Left cardiac atrium (tissue), 4 donors: ENCODE results near the gene RHOB. TPM values are rescaled to one million over a fixed set of nuclear protein-coding genes. Genes with fewer than 3 reads are reported as not detected.

ENCODE experiments used
- ATAC-seq, 2 donors: fragments of 200-7000 bp; cut with Tn5 transposase; one replicate each; pipeline ENCODE4 v1.9.1; 2020; ENCODE audit warnings: mild to moderate bottlenecking in 2 of 2, moderate library complexity in 2 of 2
- DNase-seq: peaks from one replicate; pipeline ENCODE4 v3.0.0-alpha.2; 2020
- intact Hi-C, 2 donors: fragments of 100-400 bp; cut with DNase I; formaldehyde crosslinking; loops; one replicate each; pipeline versions ENCODE4 v1.14.1 to v1.15.1; 2022 to 2023
- total RNA-seq, 2 donors: library from RNA; stranded (reverse); fragmentation: NEBNext Ultra II Directional; extraction: Animal tissue kit (Norgen Biotek cat#: 25700); gene quantifications; one replicate each; pipeline ENCODE4 v1.2.1, GENCODE V29; 2021
- donor health status: DM: no; HTN: yes; CAD: no.
- donor health status: DM: no; HTN: yes; CAD: no; lungs with severe emphysema.
- donor health status: DM: yes; HTN: yes; CAD: no.
- donor health status: Dilated cardiomyopathy.

RHOB gene
- total RNA-seq, 2 donors from 2014 or later, result 224 to 279 TPM

- peak in 1 of 2 donors; percentile 15 for ATAC-seq
- intact Hi-C loops, result loop anchor here in 1 of 2 donors (5.0 kb wide), 1 partner anchor 36 kb away; no protein-coding TSS in a partner anchor
These were observed 19.0 kb downstream of the RHOB start for GRCh38 chr2:20465716-20466394.

DNA sequence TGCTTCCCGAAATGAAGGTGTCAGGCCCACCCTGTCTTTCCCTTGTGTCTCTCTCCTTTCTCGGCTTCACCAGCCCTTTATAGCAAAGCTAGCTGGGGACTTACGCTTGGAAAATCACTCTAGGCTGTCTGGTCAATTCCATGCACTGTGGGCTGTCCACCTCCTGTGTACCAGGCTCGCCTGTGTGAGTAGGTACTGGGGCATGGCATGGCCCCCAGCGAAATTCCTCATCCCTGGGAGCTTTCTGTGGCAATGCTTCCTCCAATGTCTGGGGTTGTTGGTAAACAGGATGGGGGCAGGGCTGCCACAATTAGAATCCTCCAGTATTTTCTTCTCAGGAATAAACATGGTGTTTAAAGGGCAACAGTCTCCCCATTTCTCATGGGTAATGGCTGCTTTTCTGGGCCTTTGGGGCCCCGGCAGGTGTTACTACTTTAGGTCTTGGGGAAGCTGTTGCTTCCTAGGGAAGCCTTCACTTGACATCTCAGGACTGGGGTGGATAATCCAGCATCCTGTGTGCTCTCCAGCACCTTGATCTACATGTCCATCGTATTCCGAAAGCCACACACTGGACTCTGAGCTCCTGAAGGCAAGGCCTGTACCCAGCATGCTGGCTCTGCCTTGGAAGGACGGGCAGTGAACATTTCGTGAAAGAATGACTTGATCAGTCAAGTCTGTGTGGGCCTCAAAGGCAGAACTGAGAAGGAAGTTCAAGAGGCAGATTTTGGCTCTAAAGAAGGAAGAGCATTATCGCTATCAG is 21.1 kb downstream of the RHOB start:
- intact Hi-C loops, result loop anchor here in 1 of 2 donors (5.0 kb wide), 1 partner anchor 34 kb away; no protein-coding TSS in a partner anchor
- no peak for ATAC-seq
- DNase-seq, result no peak

More at GRCh38 chr2:20465716-20466394, 19.0 kb downstream of the RHOB start:
- DNase-seq, result no peak

DNA sequence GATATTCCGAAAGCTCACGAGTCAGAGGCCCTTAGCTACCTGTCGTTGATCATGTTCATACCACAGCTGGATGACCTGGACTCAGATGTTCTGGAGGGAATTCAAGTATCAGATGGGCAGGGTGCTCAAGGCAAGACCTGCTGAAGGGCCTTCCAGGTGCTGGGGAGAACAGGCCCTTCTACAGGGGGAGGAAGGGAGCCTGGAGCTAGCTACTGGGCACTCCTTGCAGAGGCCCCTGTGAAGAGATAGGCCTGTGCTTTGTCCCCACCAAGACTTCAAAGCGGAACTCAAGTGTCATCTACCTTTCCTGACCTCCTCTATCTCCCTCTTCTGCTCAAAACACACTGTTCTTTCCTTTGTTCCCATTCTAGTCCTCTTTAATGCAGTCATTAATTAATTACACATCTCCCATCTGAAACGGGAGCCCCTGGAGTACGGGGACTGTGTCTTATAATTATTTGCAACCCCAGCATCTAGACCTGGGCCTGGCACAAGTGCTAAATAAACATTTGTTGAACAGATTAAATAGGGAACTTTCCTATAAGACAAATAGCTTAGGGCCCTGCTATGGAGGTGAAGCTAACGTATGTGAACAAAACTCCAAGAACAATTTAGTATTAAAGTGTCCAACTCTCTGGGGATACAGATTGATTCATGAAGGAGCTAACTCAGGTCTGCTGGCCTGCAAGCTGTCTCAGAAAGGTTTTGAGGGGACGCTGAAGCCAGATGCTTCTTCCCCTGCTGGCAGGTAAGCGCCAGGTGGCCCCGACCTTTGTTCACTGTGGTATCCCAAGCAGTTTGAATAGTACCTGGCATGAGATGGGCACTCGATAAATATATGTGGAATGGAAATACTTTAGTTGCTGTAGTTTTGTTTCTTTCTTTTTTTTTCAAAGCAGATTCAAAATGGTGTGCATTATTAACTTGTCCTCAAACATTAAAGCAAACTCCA is 22.0 kb downstream of the RHOB start:
- intact Hi-C loops, result loop anchor here in 1 of 2 donors (5.0 kb wide), 1 partner anchor 33 kb away; no protein-coding TSS in a partner anchor
- DNase-seq, result no peak
- no peak for ATAC-seq

- ATAC-seq (no peak), DNase-seq (no peak)
- intact Hi-C loops, result loop anchor here in 1 of 2 donors (5.0 kb wide), 1 partner anchor 33 kb away; no protein-coding TSS in a partner anchor
These were observed 22.7 kb downstream of the RHOB start for GRCh38 chr2:20469595-20469994.

DNA sequence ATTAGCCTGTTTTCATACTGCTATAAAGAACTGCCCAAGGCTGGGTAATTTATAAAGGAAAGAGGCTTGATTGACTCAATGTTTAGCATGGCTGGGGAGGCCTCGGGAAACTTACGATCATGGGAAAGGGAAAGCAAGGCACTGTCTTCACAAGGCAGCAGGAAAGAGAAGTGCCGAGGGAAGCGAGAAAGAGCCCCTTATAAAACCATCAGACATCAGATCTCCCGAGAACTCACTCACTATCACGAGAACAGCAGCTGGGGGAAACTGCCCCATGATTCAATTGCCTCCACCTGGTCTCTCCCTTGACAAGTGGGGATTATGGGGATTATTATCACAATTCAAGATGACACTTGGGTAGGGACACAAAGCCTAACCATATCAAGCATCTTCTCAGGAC is 23.3 kb downstream of the RHOB start:
- intact Hi-C loops, result no loop called here
- no peak for ATAC-seq
- DNase-seq, result no peak

DNA sequence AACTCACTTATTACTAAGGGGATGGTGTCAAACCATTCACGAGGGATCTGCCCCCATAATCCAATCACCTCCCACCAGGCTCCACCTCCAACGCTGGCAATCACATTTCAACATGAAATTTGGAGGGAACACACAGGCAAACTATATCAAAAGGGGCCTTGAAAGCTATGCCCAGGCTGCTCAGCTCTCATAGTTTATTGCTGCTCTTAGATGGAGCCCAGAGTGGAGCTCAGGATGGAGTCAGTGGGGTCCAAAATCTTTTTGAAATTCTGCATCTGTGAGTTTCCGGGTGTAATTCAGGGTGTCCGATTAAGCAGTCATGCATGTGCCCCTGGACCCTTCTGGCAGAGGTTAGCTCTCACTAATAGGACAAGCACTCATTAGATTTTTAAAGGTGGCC is 24.3 kb downstream of the RHOB start:
- ATAC-seq, result no peak
- intact Hi-C loops, result no loop called here
- DNase-seq, result no peak

GRCh38 chr2:20471902-20472559 is 25.2 kb downstream of the RHOB start:
- intact Hi-C loops, result no loop called here
- ATAC-seq, result no peak
- no peak for DNase-seq

DNA sequence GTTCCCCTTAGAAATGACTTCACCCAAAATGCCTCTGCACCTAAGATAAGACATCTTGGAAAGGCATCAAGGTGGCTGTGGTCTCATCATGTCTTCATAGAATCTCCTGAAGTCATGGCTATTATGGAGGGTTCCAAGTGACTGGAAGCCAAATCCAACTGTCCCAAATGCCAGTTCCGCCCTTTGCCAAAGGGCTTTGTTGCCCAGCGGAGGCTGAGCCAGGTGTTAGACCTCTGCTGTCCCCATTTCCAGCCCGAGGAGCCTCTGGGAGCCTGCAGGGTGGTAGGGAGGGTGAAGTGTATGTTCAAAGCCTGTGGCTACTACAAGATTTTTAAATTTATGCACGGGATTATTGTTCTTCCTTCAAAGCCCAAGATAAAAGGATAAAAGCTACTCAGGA is 25.7 kb downstream of the RHOB start:
- ATAC-seq (no peak), DNase-seq (no peak)
- intact Hi-C loops, result no loop called here

- no peak for DNase-seq
- ATAC-seq, result peak; percentile 49 to 56
- intact Hi-C loops, result no loop called here
These were observed 26.3 kb downstream of the RHOB start for GRCh38 chr2:20473128-20473527.

DNA sequence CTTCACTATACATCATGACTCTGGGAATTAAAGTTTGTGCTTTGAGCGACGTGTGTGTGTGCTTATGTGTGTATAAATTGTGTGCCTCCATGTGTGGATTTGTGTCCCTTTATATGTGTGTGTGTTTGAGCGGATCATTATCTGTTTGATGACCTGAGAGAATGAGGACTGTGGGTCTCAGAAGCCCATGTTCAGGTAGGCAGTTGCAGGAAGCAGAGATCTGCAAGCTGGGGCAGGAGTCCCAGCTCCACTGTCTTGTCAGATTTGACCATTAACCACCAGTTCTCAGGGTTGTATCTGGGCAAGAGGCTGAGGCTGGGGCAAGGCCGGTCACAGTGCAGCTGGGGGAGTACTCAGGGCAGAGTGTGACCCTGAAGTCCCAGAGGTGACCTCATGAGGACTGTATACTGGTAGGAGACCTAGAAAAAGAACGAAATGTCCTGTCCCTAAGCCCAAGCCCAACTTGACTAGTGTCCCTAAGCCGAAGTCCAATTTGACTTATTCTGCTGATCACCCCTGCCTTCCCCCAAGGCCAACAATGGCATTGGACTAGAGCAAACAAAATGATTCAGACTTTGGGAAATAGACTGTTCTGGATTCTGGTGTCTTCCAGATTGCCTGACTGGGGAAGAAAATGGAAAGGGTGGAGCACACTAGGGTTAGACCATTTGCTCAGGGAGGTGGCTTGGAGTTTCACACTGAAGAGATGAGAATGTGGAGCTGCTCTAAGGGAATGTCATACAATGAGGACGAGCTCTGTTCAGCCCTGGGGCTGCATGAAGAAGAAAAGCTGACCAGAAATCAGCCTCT is 28.1 kb downstream of the RHOB start:
- intact Hi-C loops, result no loop called here
- ATAC-seq (peak; percentile 32 to 49), DNase-seq (no peak)

DNA sequence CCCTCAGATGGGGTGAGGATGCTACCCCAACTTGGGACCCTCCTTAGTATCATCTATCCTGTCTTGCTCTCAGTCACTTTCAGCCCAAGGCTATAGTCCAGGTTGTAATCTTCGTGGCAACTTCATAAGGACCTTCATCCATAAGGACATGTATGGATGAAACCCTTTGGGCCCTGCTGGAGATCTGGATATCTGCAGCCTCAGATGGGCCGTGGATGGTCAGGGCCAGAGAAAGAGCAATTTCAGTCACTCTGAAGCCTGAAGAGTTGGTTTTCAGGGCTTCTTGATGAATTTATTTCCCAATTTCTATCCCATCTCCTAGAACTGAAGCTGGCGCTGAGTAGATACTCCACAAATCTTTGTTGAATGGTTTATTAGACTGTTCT is 28.7 kb downstream of the RHOB start:
- DNase-seq (no peak), ATAC-seq (no peak)
- intact Hi-C loops, result no loop called here

- no peak for ATAC-seq
- no peak for DNase-seq
- intact Hi-C loops, result no loop called here
These were observed 29.6 kb downstream of the RHOB start for GRCh38 chr2:20476481-20476880.

- DNase-seq (no peak), ATAC-seq (peak; percentile 11 to 43)
These were observed 30.1 kb downstream of the RHOB start for GRCh38 chr2:20476950-20477349.

GRCh38 chr2:20478961-20479360 is 32.1 kb downstream of the RHOB start:
- DNase-seq (no peak), ATAC-seq (no peak)
- intact Hi-C loops, result no loop called here

More at GRCh38 chr2:20476950-20477349, 30.1 kb downstream of the RHOB start:
- intact Hi-C loops, result no loop called here

DNA sequence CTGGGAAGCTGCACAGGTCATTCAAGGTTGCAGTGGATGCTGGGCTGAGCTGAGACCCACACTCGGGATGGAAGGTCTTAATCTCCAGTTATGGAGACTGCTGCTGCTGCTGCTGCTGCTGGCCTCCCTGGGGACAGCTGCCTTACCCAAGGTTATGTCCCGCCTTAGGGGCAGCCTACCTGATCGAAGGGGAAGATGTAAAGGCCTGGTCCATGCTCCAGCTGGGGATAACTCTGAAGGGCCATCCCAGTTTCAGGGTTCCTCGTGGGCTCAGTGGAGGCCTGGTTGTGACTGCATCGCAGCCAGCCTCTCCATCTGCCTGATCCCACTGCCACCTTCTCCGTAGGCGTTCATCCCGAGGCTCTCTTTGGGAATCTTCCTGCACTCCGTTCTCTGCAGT is 33.0 kb downstream of the RHOB start:
- intact Hi-C loops, result no loop called here
- no peak for DNase-seq
- no peak for ATAC-seq

DNA sequence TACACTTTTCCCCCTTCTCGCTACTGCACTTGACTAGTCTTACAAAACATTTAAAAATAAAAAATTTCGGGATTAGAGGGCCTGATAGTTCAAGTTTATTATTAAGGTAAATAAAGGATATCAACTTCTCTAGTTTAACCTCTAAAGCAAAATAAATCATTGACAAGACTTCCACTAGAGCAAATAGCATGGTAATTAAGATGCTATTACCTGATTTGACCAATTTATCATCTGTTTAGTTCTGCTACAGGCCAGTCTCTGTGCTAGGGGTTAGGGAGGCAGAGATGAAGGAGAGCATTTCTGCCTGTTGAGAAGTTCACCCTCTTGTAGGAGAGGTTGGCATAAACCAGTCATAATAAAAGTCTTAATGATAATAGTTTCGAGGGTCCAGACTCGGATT is 34.0 kb downstream of the RHOB start:
- DNase-seq, result no peak
- intact Hi-C loops, result no loop called here
- no peak for ATAC-seq

DNA sequence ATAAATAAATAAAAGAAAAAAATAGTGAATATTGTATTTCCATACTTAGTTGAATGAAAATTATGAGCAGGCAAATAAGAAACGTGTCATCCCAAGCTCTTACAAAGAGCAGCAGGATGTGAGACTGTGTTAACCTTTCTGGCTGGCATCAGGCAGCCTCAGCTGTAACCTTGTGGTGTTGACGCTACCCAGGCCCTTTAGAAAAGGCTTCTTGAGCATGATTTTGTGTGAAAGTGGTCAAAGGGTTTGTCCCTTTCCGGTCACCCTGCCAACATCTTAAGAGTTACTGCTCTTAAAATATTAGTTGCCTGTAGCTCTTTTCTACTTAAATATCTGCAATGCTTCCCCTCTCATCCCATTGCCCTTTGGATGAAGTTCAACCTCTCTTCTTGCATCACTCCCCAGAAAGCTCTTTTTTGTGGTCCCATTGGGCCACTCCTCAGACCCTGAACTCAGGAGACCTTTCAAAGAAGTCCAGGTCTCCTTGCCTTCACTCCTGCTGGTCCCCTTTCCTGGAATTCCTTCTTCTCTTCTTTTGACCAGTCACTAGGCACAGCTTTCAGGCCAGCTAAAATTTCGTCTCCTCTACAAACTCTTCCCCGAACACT is 35.0 kb downstream of the RHOB start:
- DNase-seq (no peak), ATAC-seq (peak in 1 of 2 donors; percentile 40)
- intact Hi-C loops, result no loop called here

DNA sequence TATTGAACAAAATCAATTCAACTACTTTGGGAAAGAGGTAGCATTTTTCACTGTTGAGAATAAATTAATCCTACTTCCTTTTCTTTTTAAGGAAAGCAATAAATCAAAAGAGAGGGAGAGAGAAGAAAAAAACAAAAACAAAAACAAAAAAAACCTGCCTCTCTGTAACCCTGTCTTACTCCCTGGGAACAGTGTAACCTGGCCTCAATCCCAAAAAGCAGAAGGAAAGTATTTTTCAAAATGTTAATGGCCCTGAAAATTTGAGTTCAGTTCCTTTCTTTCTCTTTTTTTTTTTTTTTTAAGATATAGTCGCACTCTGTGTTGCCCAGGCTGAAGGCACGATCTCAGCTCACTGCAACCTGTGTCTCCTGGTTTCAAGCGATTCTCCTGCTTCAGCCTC is 35.9 kb downstream of the RHOB start:
- intact Hi-C loops, result no loop called here
- DNase-seq (no peak), ATAC-seq (no peak)
